ENCODE data around the gene LRRC10B.

DNA sequence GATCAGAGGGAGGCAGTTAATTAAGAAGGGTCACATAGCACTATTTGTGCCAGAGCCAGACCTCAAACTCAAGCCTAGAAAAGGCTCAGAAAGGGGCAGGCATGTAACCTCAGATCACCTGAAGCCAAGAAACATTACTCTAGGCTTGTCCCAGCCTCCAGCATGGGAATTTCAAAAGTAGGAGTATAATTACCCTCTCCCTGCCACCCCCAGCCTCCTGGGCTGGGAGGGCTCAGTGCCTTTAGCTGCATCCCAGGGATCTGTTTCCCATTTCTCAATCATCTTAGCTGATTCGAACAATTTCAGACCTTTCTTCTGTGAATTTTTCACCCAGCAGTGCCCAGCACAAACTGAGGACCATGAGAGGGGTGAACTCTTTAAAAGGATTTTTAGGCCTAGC lies 33.1 kb upstream of the LRRC10B start:
- TF ChIP-seq YY1 (IDR thresholded peaks at IDR 0.05; ENCODE audit: insufficient read depth, insufficient read length) (no peak), ZNF274 (IDR thresholded peaks at IDR 0.05; ENCODE audit: low read depth, low read length) (no peak)
